Endothelial cell of umbilical vein (primary cell): ENCODE data around the gene AICDA. TPM values are rescaled to one million over a fixed set of nuclear protein-coding genes. Genes with fewer than 3 reads are reported as not detected.

Source experiments
- BruUV-seq: library from RNA; stranded (reverse); fragments of 400-500 nt; replicated peaks from 2 replicates; lab custom pipeline; 2021; lab: Mats Ljungman, UMichigan
- CTCF ChIA-PET: fragments of 300-600, 350-600 bp; sonication (Branson Sonifier 250); formaldehyde crosslinking; loops from one replicate; lab custom pipeline; 2021; ENCODE audit warnings: antibody characterized with exemption, inconsistent platforms; lab: Charles Lee
- POLR2A ChIA-PET: fragments of 300-600, 350-600 bp; sonication (Branson Sonifier 250); formaldehyde crosslinking; loops from one replicate; lab custom pipeline; 2021; ENCODE audit warnings: antibody characterized with exemption, inconsistent platforms; lab: Charles Lee
- DNase-seq: peaks from one replicate; pipeline ENCODE4 v3.0.0-alpha.2; 2011; ENCODE audit warnings: low read depth, low spot score
- FAIRE-seq: peaks from 2 replicates; lab custom pipeline; 2011; peaks lifted over from hg19 to GRCh38; lab: Jason Lieb, UNC
- H2AFZ ChIP-seq: 2 replicates; pipeline ENCODE4 v1.6.0; 2012; ENCODE audit warnings: low read depth, low read length, control low read depth, inconsistent platforms
- H3K27ac ChIP-seq: 2 replicates; pipeline ENCODE4 v1.5.1; 2011; ENCODE audit warnings: low read depth, mild to moderate bottlenecking, control low read depth, low read length, moderate library complexity; ENCODE audit not compliant: insufficient read depth
- H3K27me3 ChIP-seq, 2 experiments: 2 replicates each; pipeline versions ENCODE4 v1.6.0 to v1.6.1; 2011; ENCODE audit warnings: low read length in 2 of 2, mixed read lengths in 1 of 2; ENCODE audit not compliant: control insufficient read depth in 2 of 2, insufficient read depth in 2 of 2
- H3K36me3 ChIP-seq, 2 experiments: 2 replicates in 1 of 2; 3 replicates in 1 of 2; pipeline ENCODE4 v1.5.1; 2011; ENCODE audit warnings: low read length in 2 of 2, mild to moderate bottlenecking in 1 of 2, moderate library complexity in 1 of 2; ENCODE audit not compliant: control insufficient read depth in 2 of 2, insufficient read depth in 2 of 2; ENCODE audit errors: extremely low read depth in 1 of 2
- H3K4me1 ChIP-seq: 3 replicates; pipeline ENCODE4 v1.5.1; 2011; ENCODE audit warnings: mild to moderate bottlenecking, low read length; ENCODE audit not compliant: control insufficient read depth, insufficient read depth; ENCODE audit errors: extremely low read depth
- H3K4me2 ChIP-seq: 2 replicates; pipeline ENCODE4 v1.6.1; 2011; ENCODE audit warnings: low read length, control low read depth, mixed read lengths; ENCODE audit not compliant: insufficient read depth
- H3K4me3 ChIP-seq, 3 experiments: fragments of 200-600 bp in 1 of 3; sonication (generic), shearing (Covaris generic) in 1 of 3; replicated peaks in 1 of 3; 2 replicates each; pipeline ENCODE4 v1.5.1; 2011 to 2016; ENCODE audit warnings: control low read depth in 3 of 3, low read length in 3 of 3, mild to moderate bottlenecking in 2 of 3, inconsistent platforms in 1 of 3, low read depth in 1 of 3, moderate library complexity in 1 of 3; ENCODE audit not compliant: insufficient read depth in 1 of 3
- H3K79me2 ChIP-seq: 2 replicates; pipeline ENCODE4 v1.6.0; 2012; ENCODE audit warnings: low read length, inconsistent platforms; ENCODE audit not compliant: control insufficient read depth, insufficient read depth
- H3K9ac ChIP-seq: replicated peaks from 2 replicates; pipeline ENCODE3; 2011; ENCODE audit warnings: low read length, control low read depth; ENCODE audit not compliant: insufficient read depth; ENCODE audit errors: extremely low read depth
- H3K9me1 ChIP-seq: replicated peaks from 3 replicates; pipeline ENCODE4 v1.6.0; 2011; ENCODE audit warnings: mild to moderate bottlenecking, low read length; ENCODE audit not compliant: control insufficient read depth, insufficient read depth; ENCODE audit errors: extremely low read depth
- H3K9me3 ChIP-seq: replicated peaks from 2 replicates; pipeline ENCODE4 v1.5.1; 2012; ENCODE audit warnings: low read length, inconsistent platforms; ENCODE audit not compliant: control insufficient read depth, insufficient read depth
- H4K20me1 ChIP-seq: replicated peaks from 2 replicates; pipeline ENCODE3; 2011; ENCODE audit warnings: mild to moderate bottlenecking, low read length; ENCODE audit not compliant: control insufficient read depth, insufficient read depth; ENCODE audit errors: extremely low read depth
- EZH2 ChIP-seq: IDR thresholded peaks from 2 replicates; pipeline ENCODE4 v1.6.1; 2012; ENCODE audit warnings: borderline replicate concordance, low read depth, mild to moderate bottlenecking, moderate library complexity, low read length, inconsistent platforms; ENCODE audit not compliant: severe bottlenecking
- FOS ChIP-seq: IDR thresholded peaks from 2 replicates; pipeline ENCODE4 v1.6.1; 2011; ENCODE audit warnings: mild to moderate bottlenecking, low read length, moderate library complexity, borderline replicate concordance; ENCODE audit not compliant: insufficient read depth
- GATA2 ChIP-seq: IDR thresholded peaks from 2 replicates; pipeline ENCODE4 v1.7.0; 2011; ENCODE audit warnings: low read depth, mild to moderate bottlenecking, moderate library complexity, mixed read lengths, low read length; ENCODE audit not compliant: insufficient read length, insufficient read depth
- JUN ChIP-seq: IDR thresholded peaks from 2 replicates; pipeline ENCODE4 v1.6.1; 2011; ENCODE audit warnings: borderline replicate concordance, low read depth; ENCODE audit not compliant: insufficient read length, insufficient read depth
- MYC ChIP-seq: IDR thresholded peaks from one replicate; pipeline ENCODE4 v1.6.1; 2011; ENCODE audit warnings: mild to moderate bottlenecking, low read depth, low read length
- POLR2A ChIP-seq: IDR thresholded peaks from 2 replicates; pipeline ENCODE4 v1.6.1; 2012; ENCODE audit warnings: low read depth, mild to moderate bottlenecking, control low read depth, low read length
- POLR2AphosphoS5 ChIP-seq: IDR thresholded peaks from 2 replicates; pipeline ENCODE4 v1.6.1; 2012; ENCODE audit warnings: low read depth, mild to moderate bottlenecking, control low read depth, low read length, moderate library complexity; ENCODE audit not compliant: insufficient read depth
- dilution Hi-C: fragments of 300-500 bp; cut with MboI; formaldehyde crosslinking; loops from one replicate; pipeline ENCODE4 v1.15.0; 2019; ENCODE audit warnings: low sequenced_read_pairs; ENCODE audit not compliant: extremely low pct_ligation_motif_present
- intact Hi-C: fragments of 100-400 bp; cut with micrococcal nuclease; formaldehyde crosslinking; loops from one replicate; pipeline ENCODE4 v1.10.0; 2022
- polyA plus RNA-seq, 4 experiments: library from polyadenylated mRNA; depleted of rRNA in 3 of 4; stranded (reverse) in 3 of 4; unstranded in 1 of 4; fragments of >200 nt; gene quantifications; 2 replicates each; pipeline versions ENCODE4 v1.2.1 to v1.2.3, GENCODE V29; 2011 to 2012; ENCODE audit warnings: missing spikeins in 1 of 4
- total RNA-seq: library from RNA; stranded (reverse); gene quantifications from 2 replicates; pipeline ENCODE4 v1.2.3, GENCODE V29; 2021
- TF ChIP-seq, protein P1 (sequence below): IDR thresholded peaks from 2 replicates; pipeline ENCODE4 v1.6.1; 2011; ENCODE audit not compliant: insufficient read depth, insufficient read length
- TF ChIP-seq, protein P2 (sequence below), 2 donors: IDR thresholded peaks; 1 replicate in 1 of 2; 2 replicates in 1 of 2; pipeline ENCODE4 v1.5.1; 2011; ENCODE audit warnings: low read length in 2 of 2, mild to moderate bottlenecking in 2 of 2, moderate library complexity in 2 of 2, control low read depth in 1 of 2, inconsistent platforms in 1 of 2, low read depth in 1 of 2; ENCODE audit not compliant: insufficient read depth in 1 of 2; ENCODE audit errors: extremely low read depth in 1 of 2

Gene AICDA
- total and polyA plus RNA-seq, 2 donors (not counting 3 experiments of a cell fraction or from before 2014, with no cell fraction given) = not detected

- no peak for DNase-seq
- no peaks in the 10 kb centered on the region for H3K9me1 ChIP-seq
- H3K4me1 ChIP-seq = no peaks in the 10 kb centered on the region
- FAIRE-seq = no peak
- no peak for TF ChIP-seq FOS
- no peak for TF ChIP-seq POLR2A
- TF ChIP-seq EZH2 = no peak
- TF ChIP-seq JUN = no peak
- TF ChIP-seq, protein P1, sequence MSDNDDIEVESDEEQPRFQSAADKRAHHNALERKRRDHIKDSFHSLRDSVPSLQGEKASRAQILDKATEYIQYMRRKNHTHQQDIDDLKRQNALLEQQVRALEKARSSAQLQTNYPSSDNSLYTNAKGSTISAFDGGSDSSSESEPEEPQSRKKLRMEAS = no peak
- no peaks in the 10 kb centered on the region for H3K79me2 ChIP-seq
- H2AFZ ChIP-seq = no peak overlapping the region
- ChIA-PET CTCF (interaction anchor here (1.0 to 2.1 kb wide), 2 partner anchors 16 to 49 kb away, joined by 4 to 9 read pairs; no protein-coding TSS in a partner anchor), POLR2A (no interaction called here)
- no peak overlapping the region for H3K27ac ChIP-seq
- H3K4me3 ChIP-seq = no peak overlapping the region
- no peaks in the 10 kb centered on the region for H3K9me3 ChIP-seq
- H3K4me2 ChIP-seq = no peak overlapping the region
- dilution Hi-C loops = no loop called here
- no peaks in the 10 kb centered on the region for H4K20me1 ChIP-seq
- intact Hi-C loops = no loop called here
- no TSS peak for BruUV-seq
- no peak overlapping the region for H3K9ac ChIP-seq
- H3K27me3 ChIP-seq = peaks cover 4 to 5% of the 10 kb centered on the region in 2 experiments
- H3K36me3 ChIP-seq = no peaks in the 10 kb centered on the region
Observed at GRCh38 chr12:8593246-8593645, 19.4 kb downstream of the AICDA start.

- Histone ChIP-seq H3K36me3 (no peaks in the 10 kb centered on the region), H4K20me1 (no peaks in the 10 kb centered on the region), H3K9ac (no peak overlapping the region), H3K27me3 (peaks cover 4 to 5% of the 10 kb centered on the region in 2 experiments), H3K79me2 (no peaks in the 10 kb centered on the region), H3K4me2 (no peak overlapping the region), H3K9me3 (no peaks in the 10 kb centered on the region), H2AFZ (no peak overlapping the region), H3K4me3 (no peak overlapping the region), H3K9me1 (no peaks in the 10 kb centered on the region), H3K27ac (no peak overlapping the region), H3K4me1 (no peaks in the 10 kb centered on the region)
- CTCF ChIA-PET = interaction anchor here (2.0 to 2.5 kb wide), 3 partner anchors 13 to 47 kb away, joined by 5 to 12 read pairs (median 6); no protein-coding TSS in a partner anchor
- TF ChIP-seq, protein P2, sequence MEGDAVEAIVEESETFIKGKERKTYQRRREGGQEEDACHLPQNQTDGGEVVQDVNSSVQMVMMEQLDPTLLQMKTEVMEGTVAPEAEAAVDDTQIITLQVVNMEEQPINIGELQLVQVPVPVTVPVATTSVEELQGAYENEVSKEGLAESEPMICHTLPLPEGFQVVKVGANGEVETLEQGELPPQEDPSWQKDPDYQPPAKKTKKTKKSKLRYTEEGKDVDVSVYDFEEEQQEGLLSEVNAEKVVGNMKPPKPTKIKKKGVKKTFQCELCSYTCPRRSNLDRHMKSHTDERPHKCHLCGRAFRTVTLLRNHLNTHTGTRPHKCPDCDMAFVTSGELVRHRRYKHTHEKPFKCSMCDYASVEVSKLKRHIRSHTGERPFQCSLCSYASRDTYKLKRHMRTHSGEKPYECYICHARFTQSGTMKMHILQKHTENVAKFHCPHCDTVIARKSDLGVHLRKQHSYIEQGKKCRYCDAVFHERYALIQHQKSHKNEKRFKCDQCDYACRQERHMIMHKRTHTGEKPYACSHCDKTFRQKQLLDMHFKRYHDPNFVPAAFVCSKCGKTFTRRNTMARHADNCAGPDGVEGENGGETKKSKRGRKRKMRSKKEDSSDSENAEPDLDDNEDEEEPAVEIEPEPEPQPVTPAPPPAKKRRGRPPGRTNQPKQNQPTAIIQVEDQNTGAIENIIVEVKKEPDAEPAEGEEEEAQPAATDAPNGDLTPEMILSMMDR (IDR thresholded peaks at IDR 0.05; ENCODE audit: extremely low read depth in 1 of 2, insufficient read depth in 1 of 2, low read depth in 1 of 2, low read length in 2 of 2) = no peak
- no peak for TF ChIP-seq POLR2AphosphoS5
- no peak for TF ChIP-seq EZH2
- TF ChIP-seq POLR2A = no peak
- no peak for TF ChIP-seq GATA2
- TF ChIP-seq MYC = no peak
- TF ChIP-seq FOS = no peak
- no peak for TF ChIP-seq JUN
- TF ChIP-seq, protein P1 = no peak
- DNase-seq (no peak), FAIRE-seq (no peak)
- dilution Hi-C loops = no loop called here
- intact Hi-C loops = no loop called here
- no TSS peak for BruUV-seq
- POLR2A ChIA-PET = interaction anchor here (0.6 kb wide), 1 partner anchor 49 kb away, joined by 3 read pairs; no protein-coding TSS in a partner anchor
Observed at GRCh38 chr12:8590842-8591545, 21.7 kb downstream of the AICDA start.
